ENCODE data around the gene CACNA1C. TPM values are rescaled to one million over a fixed set of nuclear protein-coding genes. Genes with fewer than 3 reads are reported as not detected.
A peak's percentile ranks its signal among the peaks of the same experiment; 100 is the strongest.

CACNA1C gene
- total and polyA plus RNA-seq, 8 donors: 0.31 to 55.8 (median 7.2) TPM

DNA sequence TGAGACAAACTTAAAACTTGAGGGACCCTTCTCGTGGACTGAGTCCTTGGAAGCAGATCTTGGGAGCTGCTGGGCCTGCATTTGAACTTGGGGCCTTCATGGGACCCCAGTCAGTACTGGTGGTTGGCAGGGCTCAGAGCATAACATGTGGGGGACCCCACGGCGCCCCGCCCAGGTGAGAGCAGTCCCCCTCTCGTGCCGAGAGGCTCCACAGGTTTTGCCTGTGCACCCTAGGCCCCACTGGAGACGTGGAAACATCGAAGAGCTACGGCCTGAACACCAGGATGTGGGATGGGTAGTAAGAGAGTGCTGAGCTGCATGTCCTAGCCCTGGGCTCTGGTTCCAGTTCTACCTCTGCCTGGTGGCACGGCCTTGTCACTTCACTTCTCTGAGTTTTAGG, 84.1 kb downstream of the CACNA1C start:
- no peak for DNase-seq
- Histone ChIP-seq H3K4me1 (peaks cover 0 to 13% (median 4%) of the 10 kb centered on the region in 4 donors), H3K27ac (no peak overlapping the region), H3K9me3 (no peaks in the 10 kb centered on the region), H3K36me3 (no peaks in the 10 kb centered on the region), H3K27me3 (no peaks in the 10 kb centered on the region), H3K4me3 (no peak overlapping the region)
- intact Hi-C loops (cut with DNase I; ENCODE audit: low total_unique reads): no loop called here
- TF ChIP-seq POLR2AphosphoS5 (IDR thresholded peaks at IDR 0.05) (no peak), EP300 (IDR thresholded peaks at IDR 0.05) (no peak), POLR2A (IDR thresholded peaks at IDR 0.05) (no peak)
- TF ChIP-seq, protein P1, sequence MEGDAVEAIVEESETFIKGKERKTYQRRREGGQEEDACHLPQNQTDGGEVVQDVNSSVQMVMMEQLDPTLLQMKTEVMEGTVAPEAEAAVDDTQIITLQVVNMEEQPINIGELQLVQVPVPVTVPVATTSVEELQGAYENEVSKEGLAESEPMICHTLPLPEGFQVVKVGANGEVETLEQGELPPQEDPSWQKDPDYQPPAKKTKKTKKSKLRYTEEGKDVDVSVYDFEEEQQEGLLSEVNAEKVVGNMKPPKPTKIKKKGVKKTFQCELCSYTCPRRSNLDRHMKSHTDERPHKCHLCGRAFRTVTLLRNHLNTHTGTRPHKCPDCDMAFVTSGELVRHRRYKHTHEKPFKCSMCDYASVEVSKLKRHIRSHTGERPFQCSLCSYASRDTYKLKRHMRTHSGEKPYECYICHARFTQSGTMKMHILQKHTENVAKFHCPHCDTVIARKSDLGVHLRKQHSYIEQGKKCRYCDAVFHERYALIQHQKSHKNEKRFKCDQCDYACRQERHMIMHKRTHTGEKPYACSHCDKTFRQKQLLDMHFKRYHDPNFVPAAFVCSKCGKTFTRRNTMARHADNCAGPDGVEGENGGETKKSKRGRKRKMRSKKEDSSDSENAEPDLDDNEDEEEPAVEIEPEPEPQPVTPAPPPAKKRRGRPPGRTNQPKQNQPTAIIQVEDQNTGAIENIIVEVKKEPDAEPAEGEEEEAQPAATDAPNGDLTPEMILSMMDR (IDR thresholded peaks at IDR 0.05): no peak
- 88 to 96% (median 91%) methylated on average over 10 of the region's 10 CpGs for WGBS, 5 donors

DNA sequence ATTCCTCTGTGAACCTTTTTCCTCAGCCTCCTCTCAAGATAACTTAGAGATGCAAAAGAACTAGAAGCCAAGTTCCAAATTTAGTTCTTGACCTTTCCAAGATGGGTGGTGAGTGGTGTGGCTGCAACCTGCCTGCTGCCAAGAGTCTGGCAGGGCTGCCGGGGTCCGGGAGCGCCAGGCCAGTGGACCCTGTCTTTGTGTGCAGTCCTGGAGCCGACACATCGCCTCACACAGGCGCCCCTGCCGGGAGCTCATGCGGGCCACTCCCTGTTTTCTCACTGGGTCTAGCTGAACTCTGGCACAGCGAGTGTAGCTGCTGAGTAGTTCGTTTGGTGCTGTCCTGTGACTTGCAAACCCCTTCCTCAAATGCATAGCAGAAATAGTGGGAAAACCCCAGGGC, 84.9 kb downstream of the CACNA1C start:
- DNase-seq: peak in 1 of 2 donors; percentile 42
- no peak for TF ChIP-seq POLR2A (IDR thresholded peaks at IDR 0.05)
- TF ChIP-seq EP300 (IDR thresholded peaks at IDR 0.05): no peak
- TF ChIP-seq POLR2AphosphoS5 (IDR thresholded peaks at IDR 0.05): no peak
- TF ChIP-seq, protein P1 (IDR thresholded peaks at IDR 0.05): no peak
- Histone ChIP-seq H3K9me3 (no peaks in the 10 kb centered on the region), H3K27me3 (no peaks in the 10 kb centered on the region), H3K36me3 (no peaks in the 10 kb centered on the region), H3K4me1 (peaks cover 0 to 13% (median 4%) of the 10 kb centered on the region in 4 donors), H3K27ac (peak overlapping the region in 1 of 5 donors; percentile 35), H3K4me3 (no peak overlapping the region)
- intact Hi-C loops (cut with DNase I; ENCODE audit: low total_unique reads): no loop called here
- 31 to 57% (median 45%) methylated on average over 9 to 10 of the region's 10 CpGs for WGBS, 5 donors

DNA sequence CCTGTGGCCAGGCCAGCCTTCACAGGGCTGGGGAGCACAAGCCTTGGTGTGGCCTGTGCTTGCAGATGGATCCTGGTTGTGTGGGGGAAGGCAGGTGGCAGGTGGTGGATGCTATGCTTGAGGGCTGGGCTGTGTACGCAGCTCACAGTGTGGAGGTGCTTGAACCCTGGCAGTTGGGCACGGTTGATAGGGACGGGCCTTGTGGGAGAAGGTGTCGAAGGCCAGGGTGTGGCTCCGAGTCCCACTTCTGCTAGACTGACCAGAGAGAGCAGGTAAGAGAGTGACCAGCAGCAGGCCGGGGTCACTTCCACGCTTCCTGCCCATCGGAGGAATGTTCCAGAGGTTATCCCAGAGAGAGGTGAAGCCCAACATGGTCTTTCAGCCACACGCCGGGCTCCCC, 85.5 kb downstream of the CACNA1C start:
- intact Hi-C loops (cut with DNase I; ENCODE audit: low total_unique reads): no loop called here
- peaks cover 0 to 13% (median 4%) of the 10 kb centered on the region in 4 donors for H3K4me1 ChIP-seq
- WGBS, 5 donors: 81 to 90% (median 87%) methylated on average over 9 to 10 of the region's 10 CpGs
- TF ChIP-seq EP300 (IDR thresholded peaks at IDR 0.05): no peak
- no peak overlapping the region for H3K4me3 ChIP-seq
- no peaks in the 10 kb centered on the region for H3K9me3 ChIP-seq
- DNase-seq: no peak
- H3K27ac ChIP-seq: peak overlapping the region in 1 of 5 donors; percentile 35
- no peaks in the 10 kb centered on the region for H3K27me3 ChIP-seq
- no peaks in the 10 kb centered on the region for H3K36me3 ChIP-seq

DNA sequence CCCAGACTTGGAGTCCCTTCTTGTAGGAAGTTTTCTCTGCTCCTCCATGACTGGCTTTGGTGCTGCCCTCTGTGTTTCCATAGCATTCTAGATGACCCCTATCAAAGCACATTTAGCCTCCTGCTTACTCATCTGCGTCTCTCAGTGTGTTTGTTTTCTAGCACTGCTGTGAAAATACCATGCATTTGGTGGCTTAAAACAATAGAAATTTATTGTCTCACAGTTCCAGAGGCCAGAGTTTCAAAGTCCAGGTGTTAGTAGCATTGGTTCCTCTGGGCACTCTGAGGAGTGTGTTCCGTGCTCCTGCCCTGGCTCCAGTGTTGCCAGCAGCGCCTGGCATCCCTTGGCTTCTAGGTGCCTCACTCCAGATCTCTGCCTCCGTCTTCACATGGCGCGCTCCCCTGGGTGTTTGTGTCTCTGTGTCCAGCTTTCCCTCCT, 86.1 kb downstream of the CACNA1C start:
- intact Hi-C loops (cut with DNase I; ENCODE audit: low total_unique reads): no loop called here
- WGBS, 5 donors: 86 to 89% (median 87%) methylated on average over 6 of the region's 6 CpGs
- H3K4me3 ChIP-seq: no peak overlapping the region
- peaks cover 0 to 13% (median 4%) of the 10 kb centered on the region in 4 donors for H3K4me1 ChIP-seq
- H3K9me3 ChIP-seq: no peaks in the 10 kb centered on the region
- no peaks in the 10 kb centered on the region for H3K27me3 ChIP-seq
- TF ChIP-seq EP300 (IDR thresholded peaks at IDR 0.05) (no peak), POLR2A (IDR thresholded peaks at IDR 0.05) (no peak), POLR2AphosphoS5 (IDR thresholded peaks at IDR 0.05) (no peak)
- TF ChIP-seq, protein P1 (IDR thresholded peaks at IDR 0.05): no peak
- DNase-seq: no peak
- no peaks in the 10 kb centered on the region for H3K36me3 ChIP-seq
- no peak overlapping the region for H3K27ac ChIP-seq

DNA sequence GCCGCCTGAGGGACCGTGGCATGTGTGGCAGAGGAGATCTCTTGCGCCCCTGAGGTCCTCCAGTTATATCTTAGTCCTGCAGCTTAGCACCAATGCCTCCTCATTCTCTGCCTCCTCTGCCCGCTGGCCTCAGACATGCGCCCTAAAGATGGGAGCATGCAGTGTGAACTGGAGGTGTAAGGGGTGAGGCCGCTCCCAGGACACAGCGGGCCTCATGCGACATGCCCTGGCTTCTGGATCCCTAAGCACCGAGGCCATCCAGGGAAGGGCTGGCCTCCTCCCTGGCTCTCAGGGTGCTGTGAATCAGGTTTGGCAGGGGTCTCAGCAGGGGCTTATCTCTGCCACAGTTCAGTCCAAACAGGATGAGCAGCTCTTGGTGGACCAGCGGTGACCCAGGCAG, 86.9 kb downstream of the CACNA1C start:
- Histone ChIP-seq H3K36me3 (no peaks in the 10 kb centered on the region), H3K9me3 (no peaks in the 10 kb centered on the region), H3K27ac (no peak overlapping the region), H3K27me3 (no peaks in the 10 kb centered on the region), H3K4me1 (peaks cover 0 to 15% (median 6%) of the 10 kb centered on the region in 4 donors), H3K4me3 (no peak overlapping the region)
- DNase-seq: no peak
- WGBS, 5 donors: 89 to 100% (median 94%) methylated on average over 3 to 10 of the region's 10 CpGs
- intact Hi-C loops (cut with DNase I; ENCODE audit: low total_unique reads): no loop called here
- TF ChIP-seq POLR2AphosphoS5 (IDR thresholded peaks at IDR 0.05): no peak
- TF ChIP-seq EP300 (IDR thresholded peaks at IDR 0.05): no peak
- TF ChIP-seq POLR2A (IDR thresholded peaks at IDR 0.05): no peak
- TF ChIP-seq, protein P1 (IDR thresholded peaks at IDR 0.05): no peak
